Activated naive CD4-positive, alpha-beta T cell (primary cell): ENCODE results near the gene RABGGTA.

Experiments
- DNase-seq, 4 experiments: peaks; one replicate each; lab custom pipeline; 2025; lab: John Stamatoyannopoulos, UW

RABGGTA gene

GRCh38 chr14:24216345-24216699 is 55.1 kb downstream of the RABGGTA start:
- DNase-seq, result no peak
